Measurements from ENCODE around the gene MKRN2.

DNA sequence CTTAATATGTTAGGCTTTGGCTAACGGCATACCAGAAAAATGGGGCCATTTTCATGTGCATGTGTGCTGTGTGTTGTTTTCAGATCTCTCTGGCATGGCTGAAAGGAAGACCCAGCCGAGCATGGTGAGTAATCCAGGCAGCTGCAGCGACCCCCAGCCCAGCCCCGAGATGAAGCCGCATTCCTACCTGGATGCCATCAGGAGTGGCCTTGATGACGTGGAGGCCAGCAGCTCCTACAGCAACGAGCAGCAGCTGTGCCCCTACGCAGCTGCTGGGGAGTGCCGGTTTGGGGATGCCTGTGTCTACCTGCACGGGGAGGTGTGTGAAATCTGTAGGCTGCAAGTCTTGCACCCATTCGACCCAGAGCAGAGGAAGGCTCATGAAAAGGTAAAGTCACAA is 15.1 kb downstream of the MKRN2 start:
- TF ChIP-seq, protein P1, sequence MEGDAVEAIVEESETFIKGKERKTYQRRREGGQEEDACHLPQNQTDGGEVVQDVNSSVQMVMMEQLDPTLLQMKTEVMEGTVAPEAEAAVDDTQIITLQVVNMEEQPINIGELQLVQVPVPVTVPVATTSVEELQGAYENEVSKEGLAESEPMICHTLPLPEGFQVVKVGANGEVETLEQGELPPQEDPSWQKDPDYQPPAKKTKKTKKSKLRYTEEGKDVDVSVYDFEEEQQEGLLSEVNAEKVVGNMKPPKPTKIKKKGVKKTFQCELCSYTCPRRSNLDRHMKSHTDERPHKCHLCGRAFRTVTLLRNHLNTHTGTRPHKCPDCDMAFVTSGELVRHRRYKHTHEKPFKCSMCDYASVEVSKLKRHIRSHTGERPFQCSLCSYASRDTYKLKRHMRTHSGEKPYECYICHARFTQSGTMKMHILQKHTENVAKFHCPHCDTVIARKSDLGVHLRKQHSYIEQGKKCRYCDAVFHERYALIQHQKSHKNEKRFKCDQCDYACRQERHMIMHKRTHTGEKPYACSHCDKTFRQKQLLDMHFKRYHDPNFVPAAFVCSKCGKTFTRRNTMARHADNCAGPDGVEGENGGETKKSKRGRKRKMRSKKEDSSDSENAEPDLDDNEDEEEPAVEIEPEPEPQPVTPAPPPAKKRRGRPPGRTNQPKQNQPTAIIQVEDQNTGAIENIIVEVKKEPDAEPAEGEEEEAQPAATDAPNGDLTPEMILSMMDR (IDR thresholded peaks at IDR 0.05): no peak
- no peak for TF ChIP-seq POLR2A (IDR thresholded peaks at IDR 0.05)

Measured in uterus (tissue), 2 donors.